ENCODE results near the gene PAM16.
A peak's percentile ranks its signal among the peaks of the same experiment; 100 is the strongest.

PAM16 gene

GRCh38 chr16:4371357-4372000, 20.4 kb upstream of the PAM16 start, which contains the start of gene VASN:
TSS of gene VASN (plus strand) at chr16:4371848. CDS start at chr16:4380878, 9,030 bp downstream.
- DNase-seq (ENCODE audit: low read depth in 1 of 2, low spot score in 1 of 2), result peak; percentile 54 to 56

GRCh38 chr16:4370570-4371356, 19.6 kb upstream of the PAM16 start:
- DNase-seq (ENCODE audit: low read depth in 1 of 2, low spot score in 1 of 2), result no peak

- no peak for DNase-seq (ENCODE audit: low read depth in 1 of 2, low spot score in 1 of 2)
Observed at GRCh38 chr16:4370151-4370550, 19.0 kb upstream of the PAM16 start.

GRCh38 chr16:4369007-4369733, 18.0 kb upstream of the PAM16 start:
- no peak for DNase-seq (ENCODE audit: low read depth in 1 of 2, low spot score in 1 of 2)

DNA sequence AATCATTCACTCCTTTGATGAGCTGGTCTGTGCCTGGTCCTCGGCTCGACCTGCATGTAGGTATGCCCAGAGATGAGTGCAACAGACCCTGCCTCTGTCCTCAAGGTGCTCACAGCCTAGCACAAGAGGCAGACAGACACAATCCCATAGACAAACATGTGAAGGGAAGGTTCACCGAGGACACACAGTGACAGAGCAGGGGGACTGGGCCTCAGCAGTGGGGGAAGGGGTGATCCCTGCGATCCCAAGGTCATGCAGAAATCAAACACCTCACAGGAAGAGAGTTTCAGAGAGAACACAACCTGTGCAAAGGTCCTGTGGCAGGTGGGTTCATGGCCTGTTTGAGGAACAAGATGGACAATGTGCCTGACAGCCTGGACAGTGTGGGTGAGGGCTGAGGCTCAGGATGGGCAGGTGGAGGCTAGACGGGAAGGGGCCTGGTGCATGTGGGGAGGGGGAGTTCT, 16.3 kb upstream of the PAM16 start:
- no peak for DNase-seq (ENCODE audit: low read depth in 1 of 2, low spot score in 1 of 2)

GRCh38 chr16:4366016-4366415, 14.9 kb upstream of the PAM16 start:
- no peak for DNase-seq (ENCODE audit: low read depth in 1 of 2, low spot score in 1 of 2)

DNA sequence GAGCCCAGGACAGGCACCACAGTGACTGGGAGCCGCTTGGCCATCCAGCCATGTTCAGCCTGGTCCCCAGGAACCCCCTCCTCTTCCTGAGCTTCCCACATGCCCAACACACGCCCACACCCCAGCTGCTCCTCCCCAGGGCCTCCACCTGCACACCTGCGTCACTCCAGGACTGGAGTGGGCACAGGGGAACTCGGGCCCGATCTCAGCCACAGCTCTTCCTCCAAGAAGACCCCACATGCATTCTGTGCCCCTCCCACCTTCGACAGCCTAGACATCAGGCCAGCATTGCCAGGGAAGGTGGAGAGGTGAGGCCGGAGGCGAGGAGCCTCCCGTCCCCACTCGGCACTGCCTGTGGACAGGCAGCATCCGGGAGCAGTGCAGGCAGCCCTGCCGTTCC, 14.5 kb upstream of the PAM16 start:
- no peak for DNase-seq (ENCODE audit: low read depth in 1 of 2, low spot score in 1 of 2)

GRCh38 chr16:4365014-4365406, 13.9 kb upstream of the PAM16 start:
- DNase-seq (ENCODE audit: low read depth in 1 of 2, low spot score in 1 of 2), result no peak

GRCh38 chr16:4364196-4365013, 13.3 kb upstream of the PAM16 start:
- no peak for DNase-seq (ENCODE audit: low read depth in 1 of 2, low spot score in 1 of 2)

- no peak for DNase-seq (ENCODE audit: low read depth in 1 of 2, low spot score in 1 of 2)
Observed at GRCh38 chr16:4362476-4363135, 11.5 kb upstream of the PAM16 start.

- no peak for DNase-seq (ENCODE audit: low read depth in 1 of 2, low spot score in 1 of 2)
Observed at GRCh38 chr16:4361944-4362311, 10.8 kb upstream of the PAM16 start.

GRCh38 chr16:4361033-4361943, 10.2 kb upstream of the PAM16 start:
- DNase-seq (ENCODE audit: low read depth in 1 of 2, low spot score in 1 of 2), result no peak

- DNase-seq (ENCODE audit: low read depth in 1 of 2, low spot score in 1 of 2), result no peak
Observed at GRCh38 chr16:4360538-4361021, 9.5 kb upstream of the PAM16 start.

DNA sequence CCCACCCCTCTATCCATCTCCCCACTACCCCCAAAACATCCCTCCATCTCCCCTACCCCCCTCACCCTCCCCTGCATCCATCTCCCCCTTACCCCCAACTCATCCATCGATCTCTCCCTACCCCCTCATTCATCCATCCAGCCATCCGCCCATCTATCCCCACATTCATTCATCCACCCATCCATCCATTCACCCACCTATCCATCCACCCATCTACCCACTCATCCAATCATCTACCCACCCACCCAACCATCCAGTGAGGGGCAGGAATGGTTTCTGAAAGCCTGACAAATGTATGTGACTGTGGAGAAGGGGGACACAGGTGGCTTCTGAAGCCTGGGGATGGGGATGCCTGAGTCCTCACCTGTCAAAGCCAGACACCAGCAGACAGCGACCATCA, 8.8 kb upstream of the PAM16 start:
- no peak for DNase-seq (ENCODE audit: low read depth in 1 of 2, low spot score in 1 of 2)

- peak; percentile 51 to 59 for DNase-seq (ENCODE audit: low read depth in 1 of 2, low spot score in 1 of 2)
Observed at GRCh38 chr16:4358831-4359561, 7.9 kb upstream of the PAM16 start.

DNA sequence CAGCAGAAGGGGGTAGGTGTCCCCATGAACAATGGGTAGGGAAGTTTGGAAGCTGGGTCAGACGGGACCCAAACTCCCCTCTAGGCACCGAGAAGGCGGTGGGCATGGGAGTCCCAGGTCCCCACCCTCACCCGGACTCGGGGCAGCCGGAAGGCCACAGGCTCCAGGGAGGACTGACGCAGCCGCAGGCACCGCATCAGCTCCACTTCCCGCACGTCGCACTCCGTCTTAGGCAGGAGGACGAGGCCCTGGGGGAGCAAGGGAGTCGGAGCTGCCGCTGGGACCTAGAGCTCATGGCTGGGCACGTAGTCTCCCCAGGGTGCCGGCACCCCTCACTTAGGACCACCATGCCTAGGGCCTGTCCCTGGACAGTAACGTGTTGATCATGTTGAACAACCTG, 7.1 kb upstream of the PAM16 start:
- DNase-seq (ENCODE audit: low read depth in 1 of 2, low spot score in 1 of 2), result no peak

DNA sequence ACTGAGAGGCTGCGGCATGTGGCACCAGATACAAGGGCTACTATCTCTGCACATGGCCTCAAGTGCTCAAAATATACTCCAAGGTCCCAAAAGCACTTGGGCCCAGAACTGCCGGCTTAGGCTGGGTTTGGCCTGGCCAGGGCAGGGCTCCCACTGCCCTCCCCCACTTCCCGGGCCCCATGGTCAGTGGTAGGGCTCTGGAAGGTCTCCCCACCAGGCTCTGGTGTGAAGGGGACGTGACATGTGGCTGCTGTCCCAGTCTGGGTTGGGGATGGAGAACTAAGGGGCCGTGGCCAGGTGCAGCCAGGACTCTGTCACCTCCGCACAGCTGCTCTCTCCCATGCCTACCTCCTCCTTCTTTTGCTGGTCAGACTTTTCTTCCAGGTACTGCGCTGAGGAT, 5.7 kb upstream of the PAM16 start:
- no peak for DNase-seq (ENCODE audit: low read depth in 1 of 2, low spot score in 1 of 2)

DNA sequence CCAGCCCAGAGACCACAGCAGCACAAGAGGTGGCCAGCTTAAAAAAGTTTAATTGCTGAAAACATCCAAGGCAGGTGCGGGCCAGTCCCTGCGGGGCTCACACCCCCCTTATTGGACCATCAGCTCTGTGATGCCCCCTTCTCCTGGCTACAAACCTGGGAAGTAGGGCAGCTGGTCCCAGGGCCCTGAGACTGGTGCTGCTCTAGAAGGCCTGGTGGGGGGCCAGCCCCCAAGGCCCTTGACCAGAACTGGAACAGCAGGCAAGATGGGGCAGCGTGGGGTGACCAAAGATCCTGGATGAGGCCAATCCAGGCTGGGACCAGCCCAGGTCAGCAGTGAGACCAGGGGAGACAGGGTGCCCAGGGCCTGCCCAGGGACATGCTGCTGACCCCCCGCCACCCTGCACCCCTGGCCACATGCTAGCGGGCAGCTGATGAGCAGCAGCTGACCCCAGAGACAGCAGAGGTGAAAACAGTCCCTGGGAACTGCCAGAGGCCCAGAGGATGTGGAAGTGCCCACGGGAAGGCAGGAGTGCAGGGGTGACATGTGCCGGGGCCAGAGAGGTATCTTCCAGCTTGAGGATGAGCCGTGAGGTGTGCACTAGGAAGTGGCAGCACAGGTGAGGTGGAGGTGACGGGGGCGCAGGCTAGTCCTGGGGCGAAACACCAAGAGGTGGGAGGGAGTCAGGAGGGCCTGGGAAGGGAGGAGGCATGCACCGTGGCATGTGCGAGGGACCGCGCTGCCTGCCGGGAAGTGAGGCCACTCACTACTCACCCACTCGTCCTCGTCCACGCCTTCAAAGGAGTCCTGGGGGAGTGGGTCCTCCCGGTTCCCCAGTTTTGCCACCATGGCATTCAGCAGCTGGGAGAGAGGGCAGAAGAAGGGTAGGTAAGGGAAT, 3.6 kb upstream of the PAM16 start:
- DNase-seq (ENCODE audit: low read depth in 1 of 2, low spot score in 1 of 2), result no peak
